TTC549 (cell line): ENCODE results near the gene NSMCE1.

ENCODE experiments used
- FAIRE-seq: peaks from 2 replicates; lab custom pipeline; 2012; peaks lifted over from hg19 to GRCh38; lab: Jason Lieb, UNC

NSMCE1 gene

GRCh38 chr16:27268376-27269299 lies at the start of gene NSMCE1:
NSMCE1 (minus strand) TSS chr16:27268772; CDS start chr16:27257570, 11,202 bp downstream.
- no peak for FAIRE-seq

- FAIRE-seq, result no peak
These were observed 49.3 kb upstream of the NSMCE1 start for GRCh38 chr16:27317738-27318391.

- no peak for FAIRE-seq
These were observed 48.7 kb upstream of the NSMCE1 start for GRCh38 chr16:27317320-27317719.

GRCh38 chr16:27316038-27316680 lies 47.6 kb upstream of the NSMCE1 start:
- no peak for FAIRE-seq

GRCh38 chr16:27315333-27316037 lies 46.9 kb upstream of the NSMCE1 start:
- no peak for FAIRE-seq

- FAIRE-seq, result no peak
These were observed 46.4 kb upstream of the NSMCE1 start for GRCh38 chr16:27314986-27315332.

- no peak for FAIRE-seq
These were observed 45.7 kb upstream of the NSMCE1 start for GRCh38 chr16:27314161-27314723.

GRCh38 chr16:27313422-27314160 lies 45.0 kb upstream of the NSMCE1 start, which contains the start of gene IL4R:
IL4R (plus strand) TSS chr16:27313974; CDS start chr16:27340204, 26,230 bp downstream.
- no peak for FAIRE-seq

- no peak for FAIRE-seq
These were observed 44.2 kb upstream of the NSMCE1 start for GRCh38 chr16:27312580-27313421.

- no peak for FAIRE-seq
These were observed 43.3 kb upstream of the NSMCE1 start for GRCh38 chr16:27311897-27312303.

GRCh38 chr16:27311448-27311830 lies 42.9 kb upstream of the NSMCE1 start:
- no peak for FAIRE-seq

GRCh38 chr16:27310576-27311447 lies 42.2 kb upstream of the NSMCE1 start:
- FAIRE-seq, result no peak

- FAIRE-seq, result no peak
These were observed 40.2 kb upstream of the NSMCE1 start for GRCh38 chr16:27308792-27309191.

- FAIRE-seq, result no peak
These were observed 37.4 kb upstream of the NSMCE1 start for GRCh38 chr16:27305839-27306442.

- no peak for FAIRE-seq
These were observed 36.5 kb upstream of the NSMCE1 start for GRCh38 chr16:27304881-27305745.

GRCh38 chr16:27304102-27304501 lies 35.5 kb upstream of the NSMCE1 start:
- no peak for FAIRE-seq

- FAIRE-seq, result no peak
These were observed 34.9 kb upstream of the NSMCE1 start for GRCh38 chr16:27303256-27304100.
